Measurements from ENCODE around the gene S100A9.

DNA sequence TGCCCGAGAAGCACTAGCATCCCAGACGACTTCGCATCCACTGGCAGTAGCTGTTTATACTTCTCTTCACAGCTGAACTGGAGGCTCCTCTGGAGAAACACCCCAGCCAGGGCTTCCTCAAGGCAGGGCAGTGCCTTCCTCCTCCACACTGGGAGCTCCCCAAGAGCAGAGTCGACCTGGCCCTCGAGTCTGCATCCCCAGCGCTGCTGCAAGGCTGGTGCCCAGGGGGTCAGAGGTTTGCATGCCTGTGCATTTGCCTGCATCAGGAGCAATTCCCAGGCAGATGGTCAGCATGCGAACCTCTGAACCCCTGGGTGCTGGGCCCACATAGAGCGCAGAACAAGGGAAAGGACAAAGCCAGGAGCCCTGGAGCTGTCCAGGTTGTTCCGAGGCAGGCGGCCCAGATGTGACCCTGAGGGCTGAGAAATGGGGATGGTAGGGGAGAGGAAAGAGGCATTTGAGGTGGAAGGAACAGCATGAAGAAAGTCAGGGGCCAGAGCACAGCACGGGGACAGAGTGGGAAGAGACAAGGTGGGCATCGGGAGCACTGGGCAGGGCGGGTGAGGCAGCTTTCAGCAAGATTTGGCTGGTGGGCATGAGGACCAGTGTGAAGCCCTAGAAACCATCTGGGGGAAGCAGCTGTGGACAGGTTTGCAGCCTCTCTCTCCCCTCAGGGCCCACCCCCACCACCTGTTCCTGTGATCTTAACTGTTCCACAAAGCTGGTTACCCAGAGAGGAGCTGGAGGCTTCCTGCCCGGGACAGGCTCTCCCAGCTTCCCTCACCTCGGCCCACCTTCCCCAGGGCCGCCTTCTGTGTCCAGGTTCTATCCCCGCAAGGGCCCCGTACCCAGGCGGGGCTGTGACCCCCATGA, 39.6 kb downstream of the S100A9 start:
- TF ChIP-seq, protein P1, sequence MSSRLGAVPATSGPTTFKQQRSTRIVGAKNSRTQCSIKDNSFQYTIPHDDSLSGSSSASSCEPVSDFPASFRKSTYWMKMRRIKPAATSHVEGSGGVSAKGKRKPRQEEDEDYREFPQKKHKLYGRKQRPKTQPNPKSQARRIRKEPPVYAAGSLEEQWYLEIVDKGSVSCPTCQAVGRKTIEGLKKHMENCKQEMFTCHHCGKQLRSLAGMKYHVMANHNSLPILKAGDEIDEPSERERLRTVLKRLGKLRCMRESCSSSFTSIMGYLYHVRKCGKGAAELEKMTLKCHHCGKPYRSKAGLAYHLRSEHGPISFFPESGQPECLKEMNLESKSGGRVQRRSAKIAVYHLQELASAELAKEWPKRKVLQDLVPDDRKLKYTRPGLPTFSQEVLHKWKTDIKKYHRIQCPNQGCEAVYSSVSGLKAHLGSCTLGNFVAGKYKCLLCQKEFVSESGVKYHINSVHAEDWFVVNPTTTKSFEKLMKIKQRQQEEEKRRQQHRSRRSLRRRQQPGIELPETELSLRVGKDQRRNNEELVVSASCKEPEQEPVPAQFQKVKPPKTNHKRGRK (CRISPR knock-in tag; IDR thresholded peaks at IDR 0.05; ENCODE audit: borderline replicate concordance), result no peak
- no peak for TF ChIP-seq GRHL2 (CRISPR knock-in tag; IDR thresholded peaks at IDR 0.05; ENCODE audit: insufficient replicate concordance, severe bottlenecking)
- TF ChIP-seq, protein P2, sequence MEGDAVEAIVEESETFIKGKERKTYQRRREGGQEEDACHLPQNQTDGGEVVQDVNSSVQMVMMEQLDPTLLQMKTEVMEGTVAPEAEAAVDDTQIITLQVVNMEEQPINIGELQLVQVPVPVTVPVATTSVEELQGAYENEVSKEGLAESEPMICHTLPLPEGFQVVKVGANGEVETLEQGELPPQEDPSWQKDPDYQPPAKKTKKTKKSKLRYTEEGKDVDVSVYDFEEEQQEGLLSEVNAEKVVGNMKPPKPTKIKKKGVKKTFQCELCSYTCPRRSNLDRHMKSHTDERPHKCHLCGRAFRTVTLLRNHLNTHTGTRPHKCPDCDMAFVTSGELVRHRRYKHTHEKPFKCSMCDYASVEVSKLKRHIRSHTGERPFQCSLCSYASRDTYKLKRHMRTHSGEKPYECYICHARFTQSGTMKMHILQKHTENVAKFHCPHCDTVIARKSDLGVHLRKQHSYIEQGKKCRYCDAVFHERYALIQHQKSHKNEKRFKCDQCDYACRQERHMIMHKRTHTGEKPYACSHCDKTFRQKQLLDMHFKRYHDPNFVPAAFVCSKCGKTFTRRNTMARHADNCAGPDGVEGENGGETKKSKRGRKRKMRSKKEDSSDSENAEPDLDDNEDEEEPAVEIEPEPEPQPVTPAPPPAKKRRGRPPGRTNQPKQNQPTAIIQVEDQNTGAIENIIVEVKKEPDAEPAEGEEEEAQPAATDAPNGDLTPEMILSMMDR (IDR thresholded peaks at IDR 0.05), result no peak
- TF ChIP-seq, protein P3, sequence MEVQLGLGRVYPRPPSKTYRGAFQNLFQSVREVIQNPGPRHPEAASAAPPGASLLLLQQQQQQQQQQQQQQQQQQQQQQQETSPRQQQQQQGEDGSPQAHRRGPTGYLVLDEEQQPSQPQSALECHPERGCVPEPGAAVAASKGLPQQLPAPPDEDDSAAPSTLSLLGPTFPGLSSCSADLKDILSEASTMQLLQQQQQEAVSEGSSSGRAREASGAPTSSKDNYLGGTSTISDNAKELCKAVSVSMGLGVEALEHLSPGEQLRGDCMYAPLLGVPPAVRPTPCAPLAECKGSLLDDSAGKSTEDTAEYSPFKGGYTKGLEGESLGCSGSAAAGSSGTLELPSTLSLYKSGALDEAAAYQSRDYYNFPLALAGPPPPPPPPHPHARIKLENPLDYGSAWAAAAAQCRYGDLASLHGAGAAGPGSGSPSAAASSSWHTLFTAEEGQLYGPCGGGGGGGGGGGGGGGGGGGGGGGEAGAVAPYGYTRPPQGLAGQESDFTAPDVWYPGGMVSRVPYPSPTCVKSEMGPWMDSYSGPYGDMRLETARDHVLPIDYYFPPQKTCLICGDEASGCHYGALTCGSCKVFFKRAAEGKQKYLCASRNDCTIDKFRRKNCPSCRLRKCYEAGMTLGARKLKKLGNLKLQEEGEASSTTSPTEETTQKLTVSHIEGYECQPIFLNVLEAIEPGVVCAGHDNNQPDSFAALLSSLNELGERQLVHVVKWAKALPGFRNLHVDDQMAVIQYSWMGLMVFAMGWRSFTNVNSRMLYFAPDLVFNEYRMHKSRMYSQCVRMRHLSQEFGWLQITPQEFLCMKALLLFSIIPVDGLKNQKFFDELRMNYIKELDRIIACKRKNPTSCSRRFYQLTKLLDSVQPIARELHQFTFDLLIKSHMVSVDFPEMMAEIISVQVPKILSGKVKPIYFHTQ (CRISPR knock-in tag; IDR thresholded peaks at IDR 0.05), result no peak
- no peak for TF ChIP-seq KAT7 (CRISPR knock-in tag; IDR thresholded peaks at IDR 0.05; ENCODE audit: borderline replicate concordance)
- TF ChIP-seq FOXP1 (CRISPR knock-in tag; IDR thresholded peaks at IDR 0.05; ENCODE audit: borderline replicate concordance), result no peak
- no peak for TF ChIP-seq E2F1 (CRISPR knock-in tag; IDR thresholded peaks at IDR 0.05)
- TF ChIP-seq ARID4B (CRISPR knock-in tag; IDR thresholded peaks at IDR 0.05; ENCODE audit: borderline replicate concordance), result no peak
- no peak for TF ChIP-seq TEAD4 (CRISPR knock-in tag; IDR thresholded peaks at IDR 0.05)
- no peak for TF ChIP-seq MXD4 (CRISPR knock-in tag; IDR thresholded peaks at IDR 0.05; ENCODE audit: borderline replicate concordance)
- TF ChIP-seq, protein P4, sequence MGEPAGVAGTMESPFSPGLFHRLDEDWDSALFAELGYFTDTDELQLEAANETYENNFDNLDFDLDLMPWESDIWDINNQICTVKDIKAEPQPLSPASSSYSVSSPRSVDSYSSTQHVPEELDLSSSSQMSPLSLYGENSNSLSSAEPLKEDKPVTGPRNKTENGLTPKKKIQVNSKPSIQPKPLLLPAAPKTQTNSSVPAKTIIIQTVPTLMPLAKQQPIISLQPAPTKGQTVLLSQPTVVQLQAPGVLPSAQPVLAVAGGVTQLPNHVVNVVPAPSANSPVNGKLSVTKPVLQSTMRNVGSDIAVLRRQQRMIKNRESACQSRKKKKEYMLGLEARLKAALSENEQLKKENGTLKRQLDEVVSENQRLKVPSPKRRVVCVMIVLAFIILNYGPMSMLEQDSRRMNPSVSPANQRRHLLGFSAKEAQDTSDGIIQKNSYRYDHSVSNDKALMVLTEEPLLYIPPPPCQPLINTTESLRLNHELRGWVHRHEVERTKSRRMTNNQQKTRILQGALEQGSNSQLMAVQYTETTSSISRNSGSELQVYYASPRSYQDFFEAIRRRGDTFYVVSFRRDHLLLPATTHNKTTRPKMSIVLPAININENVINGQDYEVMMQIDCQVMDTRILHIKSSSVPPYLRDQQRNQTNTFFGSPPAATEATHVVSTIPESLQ (CRISPR knock-in tag; IDR thresholded peaks at IDR 0.05), result no peak
